GM12878 (cell line): ENCODE results near the gene WDFY4. TPM values are rescaled to one million over a fixed set of nuclear protein-coding genes. Genes with fewer than 3 reads are reported as not detected.

Source experiments
- ATAC-seq: fragments of 200-7000 bp; cut with Tn5 transposase; 3 replicates; pipeline ENCODE4 v1.9.1; 2020; ENCODE audit warnings: mild to moderate bottlenecking, moderate library complexity
- BruUV-seq: library from RNA; stranded (reverse); fragments of 400-500 nt; replicated peaks from 2 replicates; lab custom pipeline; 2021; lab: Mats Ljungman, UMichigan
- CTCF ChIA-PET: fragments of 300-600 bp; sonication (Branson Sonifier 250); formaldehyde crosslinking; extraction: SDS; loops from one replicate; lab custom pipeline; 2021; ENCODE audit warnings: inconsistent platforms; lab: Yijun Ruan, JAX
- POLR2A ChIA-PET: fragments of 350-600 bp; formaldehyde crosslinking; extraction: SDS; loops from one replicate; lab custom pipeline; 2021; ENCODE audit warnings: inconsistent platforms; lab: Charles Lee
- RAD21 ChIA-PET: fragments of 300-600 bp; sonication (Branson Sonifier 250); formaldehyde crosslinking; loops from one replicate; lab custom pipeline; 2023; ENCODE audit warnings: antibody characterized with exemption; ENCODE audit not compliant: unreplicated experiment; lab: Charles Lee
- SMC1A ChIA-PET: fragments of 300-600 bp; sonication (Branson Sonifier 250); formaldehyde crosslinking; loops from one replicate; lab custom pipeline; 2023; ENCODE audit not compliant: unreplicated experiment, uncharacterized antibody; lab: Charles Lee
- DNase-seq: peaks from one replicate; pipeline ENCODE4 v3.0.0-alpha.2; 2011; ENCODE audit warnings: low read depth, low spot score
- FAIRE-seq: peaks from 3 replicates; lab custom pipeline; 2011; peaks lifted over from hg19 to GRCh38; lab: Jason Lieb, UNC
- H2AFZ ChIP-seq: 2 replicates; pipeline ENCODE4 v1.6.0; 2011; ENCODE audit warnings: low read depth, low read length, control low read depth; ENCODE audit not compliant: control insufficient read depth
- H3K27ac ChIP-seq: 2 replicates; pipeline ENCODE4 v1.5.1; 2011; ENCODE audit warnings: control low read depth; ENCODE audit not compliant: control insufficient read depth, insufficient read depth
- H3K27me3 ChIP-seq, 2 experiments: replicated peaks in 1 of 2; 2 replicates each; pipeline versions ENCODE4 v1.6.0 to v1.6.1; 2011; ENCODE audit warnings: low read length in 1 of 2; ENCODE audit not compliant: control insufficient read depth in 2 of 2, insufficient read depth in 2 of 2
- H3K36me3 ChIP-seq, 2 experiments: 2 replicates each; pipeline ENCODE4 v1.5.1; 2011; ENCODE audit warnings: low read length in 1 of 2; ENCODE audit not compliant: control insufficient read depth in 2 of 2, insufficient read depth in 2 of 2
- H3K4me1 ChIP-seq: 2 replicates; pipeline ENCODE4 v1.6.1; 2011; ENCODE audit warnings: mild to moderate bottlenecking, low read length, moderate library complexity, mixed read lengths; ENCODE audit not compliant: control insufficient read depth, insufficient read depth
- H3K4me2 ChIP-seq: 2 replicates; pipeline ENCODE4 v1.6.0; 2011; ENCODE audit warnings: control low read depth; ENCODE audit not compliant: control insufficient read depth, insufficient read depth
- H3K4me3 ChIP-seq: fragments of 200-600 bp; sonication (generic); 2 replicates; pipeline ENCODE4 v1.5.1; 2016
- H3K79me2 ChIP-seq: 2 replicates; pipeline ENCODE4 v1.6.0; 2011; ENCODE audit warnings: low read length; ENCODE audit not compliant: control insufficient read depth, insufficient read depth
- H3K9ac ChIP-seq: 2 replicates; pipeline ENCODE4 v1.8.0; 2011; ENCODE audit warnings: low read length, control low read depth, mixed read lengths; ENCODE audit not compliant: control insufficient read depth, insufficient read depth
- H3K9me3 ChIP-seq: replicated peaks from 3 replicates; pipeline ENCODE4 v1.5.1; 2011; ENCODE audit warnings: mild to moderate bottlenecking, low read length; ENCODE audit not compliant: control insufficient read depth, insufficient read depth
- H4K20me1 ChIP-seq: 2 replicates; pipeline ENCODE4 v1.6.0; 2011; ENCODE audit not compliant: control insufficient read depth, insufficient read depth
- CREM ChIP-seq: IDR thresholded peaks from 2 replicates; pipeline ENCODE4 v1.6.1; 2014; ENCODE audit warnings: antibody characterized with exemption, low read depth
- IRF5 ChIP-seq: fragments of 450-650 bp; IDR thresholded peaks from 2 replicates; pipeline ENCODE4 v1.6.1; 2017; ENCODE audit warnings: borderline replicate concordance
- KDM1A ChIP-seq: fragments of 200-600 bp; sonication (generic); IDR thresholded peaks from 2 replicates; pipeline ENCODE4 v1.6.1; 2016; ENCODE audit warnings: borderline replicate concordance
- ZNF592 ChIP-seq: fragments of 450-650 bp; IDR thresholded peaks from 2 replicates; pipeline ENCODE4 v1.6.1; 2017; ENCODE audit warnings: mild to moderate bottlenecking, moderate library complexity
- WGBS: methylation state at CpG from one replicate; pipeline ENCODE4 v1.1.6; 2016; ENCODE audit warnings: low lambda C conversion rate; ENCODE audit not compliant: insufficient replicate concordance, insufficient coverage; ENCODE audit errors: missing lambda C conversion rate; 5-methylcytosine and 5-hydroxymethylcytosine counted together
- in situ Hi-C: fragments of 300-500 bp; cut with MboI; formaldehyde crosslinking; loops from 9 replicates; pipeline ENCODE4 v1.14.3; 2018; ENCODE audit warnings: mixed read lengths
- intact Hi-C: fragments of 100-400 bp; cut with micrococcal nuclease; formaldehyde crosslinking; loops from one replicate; pipeline ENCODE4 v1.14.2; 2022; ENCODE audit not compliant: unreplicated experiment
- polyA plus RNA-seq, 11 experiments: library from polyadenylated mRNA; depleted of rRNA in 4 of 11; unstranded in 6 of 11; stranded (reverse) in 5 of 11; fragments of >200 nt; fragmentation: Nextera tagmentation in 4 of 11; fragmentation: Illumina TruSeq in 1 of 11; extraction: Ambion mirVana in 4 of 11; extraction: Trizol in 1 of 11; gene quantifications; 1 replicate in 1 of 11; 2 replicates in 10 of 11; pipeline versions ENCODE4 v1.2.1 to v1.2.3, GENCODE V29; 2011 to 2016; ENCODE audit warnings: inconsistent platforms in 2 of 11, missing spikeins in 2 of 11, low read depth in 1 of 11
- total RNA-seq, 4 experiments: library from RNA; depleted of rRNA in 3 of 4; stranded (reverse); fragments of >200 nt in 3 of 4; fragmentation: Illumina TruSeq in 1 of 4; extraction: Trizol in 1 of 4; gene quantifications; 2 replicates each; pipeline versions ENCODE4 v1.2.1 to v1.2.3, GENCODE V29; 2013 to 2021

WDFY4 gene
- total and polyA plus RNA-seq, 10 of the 15 experiments (the other 5 are each of a cell fraction or from before 2014, with no cell fraction given): 13.5 to 132 (median 47.3) TPM

- CTCF ChIA-PET: no interaction called here
- BruUV-seq: no TSS peak
- Histone ChIP-seq H3K4me1 (no peaks in the 10 kb centered on the region), H2AFZ (no peak overlapping the region), H3K4me3 (no peak overlapping the region), H3K27ac (no peak overlapping the region), H3K9ac (no peak overlapping the region), H3K79me2 (no peaks in the 10 kb centered on the region), H4K20me1 (no peaks in the 10 kb centered on the region), H3K4me2 (no peak overlapping the region), H3K9me3 (no peaks in the 10 kb centered on the region), H3K27me3 (no peaks in the 10 kb centered on the region), H3K36me3 (peaks cover 10 to 27% of the 10 kb centered on the region in 2 experiments)
- ATAC-seq: no peak
- WGBS: 96% methylated on average over 14 of the region's 14 CpGs
- in situ Hi-C loops (no loop called here), intact Hi-C loops (loop anchor here (2.0 kb wide), 1 partner anchor 255 kb away; no protein-coding TSS in a partner anchor)
- POLR2A ChIA-PET: no interaction called here
- SMC1A ChIA-PET: no interaction called here
- DNase-seq: no peak
- RAD21 ChIA-PET: interaction anchor here (0.5 kb wide), 1 partner anchor 138 kb away, joined by 3 read pairs; no protein-coding TSS in a partner anchor
- no peak for FAIRE-seq
- TF ChIP-seq CREM: no peak
- TF ChIP-seq IRF5: no peak
- no peak for TF ChIP-seq KDM1A
- TF ChIP-seq ZNF592: no peak
- TF ChIP-seq, all 136 proteins: peak for 0
These were observed 229.0 kb downstream of the WDFY4 start for GRCh38 chr10:48913674-48914073.
